Eye (tissue), 1 donor: ENCODE data around the gene IHH.

Experiments
- DNase-seq: peaks from one replicate; pipeline ENCODE4 v3.0.0-alpha.2; 2015

The IHH gene

GRCh38 chr2:219018286-219018685 is 42.4 kb downstream of the IHH start:
- DNase-seq = no peak

- DNase-seq = no peak
These were observed 43.4 kb downstream of the IHH start for GRCh38 chr2:219017201-219017931.

GRCh38 chr2:219016721-219017120 is 44.0 kb downstream of the IHH start:
- no peak for DNase-seq

- DNase-seq = no peak
These were observed 49.8 kb downstream of the IHH start for GRCh38 chr2:219010873-219011272.

GRCh38 chr2:219010162-219010756 is 50.5 kb downstream of the IHH start:
- no peak for DNase-seq

GRCh38 chr2:219009294-219009693 is 51.4 kb downstream of the IHH start:
- no peak for DNase-seq
